Stimulated activated CD4-positive, alpha-beta T cell treated with anti-CD3 and anti-CD28 coated beads, Interleukin-15, amount 100 ng/mL, for 1 hour (primary cell): ENCODE results near the gene DOCK10.

Experiments used
- DNase-seq, 2 donors: peaks; one replicate each; pipeline ENCODE4 v3.0.0-alpha.2; 2020; ENCODE audit warnings: low read depth in 1 of 2, low spot score in 1 of 2

Gene DOCK10

DNA sequence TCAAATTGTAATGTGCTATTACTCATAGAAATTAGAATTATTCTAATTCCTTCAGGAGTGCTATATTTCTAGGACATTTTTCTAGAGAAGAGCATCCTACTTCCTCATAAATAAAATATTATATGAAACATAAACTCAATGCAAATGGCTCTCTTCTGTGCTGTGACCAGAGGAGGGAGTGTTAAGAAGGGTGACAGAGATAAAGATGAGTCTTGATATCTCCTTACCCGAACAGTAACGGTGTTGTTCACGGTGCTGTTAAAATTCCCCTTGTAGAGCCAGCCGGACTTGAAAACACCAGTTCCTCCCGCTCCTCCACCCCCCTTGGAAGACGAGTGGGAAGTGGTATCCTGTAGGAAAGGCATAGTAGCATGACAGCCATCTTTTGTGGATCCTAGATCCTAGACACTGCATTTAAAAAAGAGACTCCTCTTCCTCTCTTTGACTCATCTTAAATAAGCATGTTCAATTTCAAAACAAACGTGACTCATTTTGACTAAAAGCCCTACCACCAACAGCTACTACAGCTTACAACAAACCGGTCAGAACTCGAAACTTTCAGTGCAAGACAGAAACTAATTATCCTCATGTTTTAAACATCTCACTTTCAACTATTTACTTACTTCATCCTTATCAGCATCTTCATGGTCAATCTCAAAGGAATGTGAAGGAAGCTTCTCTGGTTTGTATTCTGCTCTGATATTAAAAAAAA, 156.3 kb downstream of the DOCK10 start:
- DNase-seq, result no peak

DNA sequence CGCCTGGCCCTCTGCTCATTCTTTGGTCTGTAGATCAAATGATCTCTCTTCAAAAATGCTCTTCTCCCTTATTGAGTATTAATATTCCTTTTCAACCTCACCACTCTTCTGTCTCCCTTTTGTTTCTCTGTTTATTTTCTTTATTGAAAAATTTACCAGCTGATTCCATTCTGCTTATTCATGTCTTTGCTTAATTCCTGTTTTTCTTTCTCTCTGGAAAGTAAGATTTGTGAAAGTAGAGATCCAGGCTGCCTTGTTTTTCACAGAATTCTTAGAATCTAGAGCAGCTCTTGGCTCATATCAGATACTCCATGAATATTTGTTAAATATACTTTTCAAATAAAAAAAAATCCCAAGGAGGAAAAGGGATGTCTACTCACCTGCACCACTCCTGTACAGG, 157.0 kb downstream of the DOCK10 start:
- no peak for DNase-seq

DNA sequence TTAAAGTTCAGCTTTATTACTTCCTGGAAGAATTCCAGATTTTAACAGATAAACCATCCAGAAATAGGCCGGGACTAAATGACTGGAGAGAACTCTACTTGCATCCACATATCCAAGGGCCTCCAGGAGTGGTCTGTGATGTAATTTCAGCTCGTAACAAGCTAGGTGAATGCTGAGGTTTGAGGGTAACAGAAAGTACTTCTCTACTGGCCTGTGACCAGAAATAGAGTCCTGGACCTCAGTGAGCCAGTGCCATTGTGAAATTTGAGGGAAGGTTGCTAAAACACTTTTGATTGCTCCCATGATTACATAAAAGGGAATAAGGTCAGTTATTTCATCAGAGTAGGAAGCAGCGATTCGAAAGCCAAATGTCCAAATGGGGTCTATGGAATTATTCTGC, 158.1 kb downstream of the DOCK10 start:
- DNase-seq, result no peak

DNA sequence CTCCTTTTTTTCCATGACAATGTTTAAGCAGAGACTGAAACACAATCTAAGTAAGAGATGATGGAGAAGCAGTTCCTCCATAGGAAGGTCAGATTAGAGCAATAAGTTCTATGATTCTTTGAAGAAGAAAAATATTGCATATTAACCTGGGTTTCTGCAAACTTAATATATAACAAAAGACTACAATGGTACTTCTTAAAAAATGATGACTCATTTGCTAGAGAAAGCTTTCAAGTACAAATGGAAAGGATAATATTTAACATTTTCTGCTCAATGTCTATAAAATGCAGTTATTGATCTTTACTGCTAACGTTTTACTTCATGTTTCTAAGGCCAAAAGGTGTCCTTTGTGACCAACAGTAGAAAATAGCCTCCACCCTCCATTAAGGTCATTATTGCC, 158.6 kb downstream of the DOCK10 start:
- DNase-seq, result no peak

DNA sequence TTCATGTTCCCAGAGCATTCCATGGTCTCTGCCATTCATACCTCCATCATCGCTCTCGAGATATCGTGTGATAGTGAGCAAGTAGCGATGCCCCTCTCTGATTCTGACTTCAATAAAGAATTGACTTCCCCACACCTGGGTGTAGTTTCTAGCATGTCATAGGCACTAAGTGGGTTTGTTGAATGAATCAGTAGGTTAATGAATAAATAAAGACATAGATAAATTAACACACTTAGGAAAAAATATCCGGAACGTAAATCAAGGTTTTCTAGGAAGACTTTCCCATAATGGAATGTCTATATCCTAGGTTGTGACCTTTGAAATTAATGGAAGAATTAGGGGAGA, 159.1 kb downstream of the DOCK10 start:
- DNase-seq, result no peak

DNA sequence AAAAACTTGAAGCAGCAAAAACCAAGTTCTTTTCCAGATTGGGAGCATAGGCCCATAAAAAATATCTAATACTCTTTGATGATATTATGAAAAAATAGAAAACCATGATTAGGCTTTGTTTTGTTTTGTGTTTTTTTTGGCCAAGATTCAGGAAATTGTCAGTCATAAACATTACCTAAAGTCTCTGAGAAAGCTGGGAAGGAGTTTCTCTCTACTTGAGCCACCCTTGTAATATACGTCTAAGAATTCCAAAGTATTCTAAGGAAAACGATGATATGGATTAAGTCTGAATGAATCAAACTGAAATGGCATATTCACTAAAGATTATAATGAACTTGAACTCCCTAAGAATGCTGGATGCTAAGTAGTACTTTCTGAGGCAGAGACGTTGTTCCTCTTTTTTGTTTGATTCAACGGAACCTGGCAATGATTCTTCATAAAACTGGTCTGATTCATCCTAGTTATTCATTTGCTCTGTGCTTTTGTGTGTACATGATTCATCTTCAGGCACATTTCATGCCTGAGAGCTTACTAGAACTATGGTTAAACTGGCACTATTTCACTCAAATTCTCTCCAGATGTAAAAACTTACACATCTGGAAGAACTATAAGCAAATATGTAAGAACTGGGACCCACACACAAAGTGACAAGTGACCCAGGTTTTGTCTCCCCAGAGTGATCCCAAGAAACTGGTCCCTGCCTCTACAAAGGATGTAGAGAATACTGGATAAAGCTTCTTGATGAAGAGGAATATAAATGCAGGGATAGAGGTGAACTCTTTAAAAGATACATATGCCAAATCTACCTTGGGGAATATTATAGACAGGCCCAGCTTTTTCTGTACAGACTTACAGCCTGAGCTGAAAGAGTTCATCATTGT, 159.7 kb downstream of the DOCK10 start:
- DNase-seq, result no peak

DNA sequence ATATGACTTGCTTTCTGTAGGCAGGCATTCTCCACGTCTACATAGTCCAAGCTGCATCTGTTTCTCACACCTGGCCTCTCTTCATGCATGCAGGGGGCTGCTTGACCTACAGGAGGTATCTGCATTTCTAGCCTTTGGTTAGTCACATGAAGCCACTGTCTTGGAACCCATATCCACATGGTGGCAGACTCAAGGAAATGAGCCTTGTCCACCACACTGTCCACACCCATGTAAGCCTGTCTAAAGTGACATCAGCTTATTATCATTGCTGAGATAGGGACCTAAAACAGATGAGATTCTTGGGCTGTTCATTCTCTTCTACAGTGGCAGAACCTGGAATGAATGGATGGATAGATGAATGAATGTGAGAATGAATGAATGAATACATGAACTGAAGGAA, 160.4 kb downstream of the DOCK10 start:
- no peak for DNase-seq

DNA sequence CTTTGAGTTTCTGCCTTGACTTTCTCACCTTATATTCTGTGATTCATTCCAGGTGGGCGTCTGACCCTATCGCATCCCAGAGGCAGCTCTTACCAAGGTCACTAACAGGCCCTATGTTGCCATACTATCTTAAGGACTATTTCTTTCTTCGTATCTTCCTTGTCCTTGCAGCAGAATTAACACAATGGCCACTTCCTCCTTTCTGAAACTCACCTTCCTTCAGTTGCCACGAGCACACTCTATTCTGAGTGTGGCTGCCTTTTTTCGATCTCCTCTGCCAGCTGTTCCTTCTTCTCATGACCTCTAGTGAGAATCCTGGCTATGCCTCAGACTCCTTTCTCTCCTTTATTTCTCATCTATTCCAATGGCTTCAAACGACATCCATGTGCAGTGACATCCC, 165.7 kb downstream of the DOCK10 start:
- DNase-seq, result no peak

DNA sequence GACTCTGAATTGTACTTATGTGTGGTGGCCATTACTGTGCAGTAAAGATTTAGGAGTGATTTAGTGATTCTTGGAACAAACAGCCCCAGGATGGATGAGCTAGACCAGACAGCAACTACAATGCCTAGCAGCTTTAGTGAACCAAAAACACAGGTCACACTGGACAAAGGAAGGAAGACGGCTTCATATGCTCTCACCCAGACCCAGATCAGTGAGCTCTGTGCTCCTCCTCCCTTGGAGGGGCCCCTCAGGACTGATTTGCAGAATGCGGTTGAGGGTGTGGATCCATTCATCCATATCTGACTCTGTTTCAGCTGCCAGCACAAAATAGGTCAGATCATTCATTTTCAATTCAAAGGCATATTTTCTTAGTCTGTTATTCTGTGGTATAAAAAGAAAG, 166.4 kb downstream of the DOCK10 start:
- DNase-seq, result no peak

DNA sequence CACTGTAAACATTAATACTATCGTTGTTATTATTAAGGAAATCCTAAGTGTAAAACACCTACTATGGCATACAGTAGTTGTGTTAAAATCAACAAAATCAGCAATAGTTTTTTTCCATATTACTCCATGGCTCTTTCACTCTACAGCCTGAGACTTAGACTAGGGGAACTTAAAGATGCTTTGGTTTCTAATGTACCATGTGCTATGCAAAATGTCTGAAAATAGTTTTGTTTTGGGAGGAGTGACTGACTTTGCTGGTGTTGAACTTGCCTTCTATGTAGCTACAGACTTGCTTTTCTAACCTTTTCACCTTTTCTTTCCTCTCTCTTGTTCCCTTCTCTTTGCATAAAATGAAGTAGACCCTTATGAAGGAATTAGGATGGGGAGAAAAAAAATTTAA, 167.1 kb downstream of the DOCK10 start:
- no peak for DNase-seq

DNA sequence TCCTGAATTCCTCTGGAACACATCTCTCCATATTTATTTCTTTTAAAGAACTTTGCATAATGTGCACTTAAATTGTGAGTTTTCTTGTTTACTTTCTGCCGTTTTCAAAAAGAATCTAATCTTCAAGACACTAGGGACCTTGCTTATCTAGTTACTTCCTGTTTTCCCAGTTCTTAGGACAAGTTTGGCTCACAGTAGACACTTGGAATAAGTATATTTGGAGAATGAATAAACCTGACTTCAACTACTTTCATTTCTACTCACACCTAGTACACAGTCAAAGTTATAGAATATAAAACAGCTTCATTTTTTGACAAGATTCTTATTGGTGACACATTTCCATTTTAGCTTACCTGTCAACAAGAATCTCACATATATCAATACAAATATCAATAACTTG, 170.5 kb downstream of the DOCK10 start:
- no peak for DNase-seq

DNA sequence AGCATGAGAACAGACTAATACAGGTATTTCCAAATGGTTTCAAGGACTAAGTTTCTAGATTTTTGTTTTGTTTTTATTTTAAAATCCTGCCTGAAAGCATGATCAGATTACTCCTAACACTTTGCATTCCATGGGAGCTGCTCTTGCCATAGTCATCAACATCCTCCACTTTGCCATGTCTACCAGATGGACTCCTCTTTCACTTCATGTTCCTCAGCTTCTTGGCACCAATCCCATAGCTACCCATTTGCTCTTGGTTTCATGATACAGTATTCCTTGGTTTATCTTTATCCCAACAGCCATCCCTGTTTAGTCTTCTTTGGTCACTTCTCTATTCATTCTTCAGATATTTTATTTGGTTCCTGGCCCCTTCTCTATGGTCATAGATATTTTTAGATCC, 171.9 kb downstream of the DOCK10 start:
- DNase-seq, result no peak

DNA sequence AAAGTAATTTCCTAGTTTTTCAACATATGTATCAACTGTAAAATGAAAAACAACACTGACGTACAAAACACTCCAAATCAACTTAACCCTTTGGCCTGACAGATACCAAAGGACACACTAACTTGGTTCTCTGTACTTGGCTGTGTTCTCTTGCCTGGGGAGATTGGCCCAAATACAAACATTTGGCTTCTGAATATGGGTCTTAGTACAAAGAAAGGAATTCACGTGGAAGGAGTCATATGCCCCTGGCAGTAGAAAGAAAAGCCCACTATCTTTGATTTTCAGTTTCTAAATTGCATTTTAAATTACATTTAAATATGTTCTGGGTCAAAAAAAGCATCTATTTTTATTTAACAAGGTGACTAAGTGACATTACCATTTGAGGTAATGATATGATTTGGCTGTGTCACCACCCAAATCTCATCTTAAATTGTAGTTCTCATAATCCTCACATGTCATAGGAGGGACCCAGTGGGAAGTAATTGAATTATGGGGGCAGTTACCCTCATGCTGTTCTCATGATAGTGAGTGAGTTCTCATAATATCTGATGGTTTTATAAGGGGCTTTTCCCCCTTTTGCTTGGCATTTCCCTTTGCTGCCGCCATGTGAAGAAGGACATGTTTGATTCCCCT, 172.6 kb downstream of the DOCK10 start:
- DNase-seq, result no peak

DNA sequence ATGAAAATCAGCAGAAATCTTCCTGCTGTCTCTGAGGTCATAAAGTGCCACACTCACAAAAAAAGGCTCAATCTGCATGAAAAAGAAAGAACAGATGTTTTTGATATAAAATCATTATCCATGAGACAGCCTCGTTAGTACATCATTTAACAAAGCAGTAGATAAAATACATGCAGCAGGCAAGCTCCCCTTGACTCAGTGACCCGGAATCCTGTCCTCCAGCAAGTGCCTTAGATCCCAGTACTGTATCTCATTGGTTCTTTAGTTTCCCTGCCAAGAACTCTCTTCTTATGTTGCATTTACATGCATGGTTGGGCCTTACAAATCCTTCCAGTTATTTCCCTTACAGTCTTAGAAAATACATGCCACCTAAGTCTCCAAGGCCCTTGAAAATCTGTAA, 177.3 kb downstream of the DOCK10 start:
- no peak for DNase-seq

DNA sequence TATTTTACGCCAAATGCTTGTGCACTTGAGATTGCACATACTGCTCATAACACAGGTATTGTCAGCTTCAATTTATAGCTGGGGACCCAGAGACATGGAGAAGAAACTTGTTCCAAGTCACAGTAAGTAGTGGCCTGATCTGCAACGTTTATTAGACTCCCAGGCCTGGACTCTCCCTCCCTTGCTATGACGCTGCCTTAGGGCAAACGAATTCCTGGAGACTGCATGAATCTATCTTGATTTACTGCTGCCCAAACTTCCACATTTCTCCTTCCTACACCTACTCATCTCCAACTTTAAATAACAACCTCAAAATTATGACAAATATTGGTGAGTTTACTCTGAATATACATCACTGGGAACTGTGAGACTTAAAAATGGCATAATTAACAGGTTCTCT, 181.0 kb downstream of the DOCK10 start:
- no peak for DNase-seq

DNA sequence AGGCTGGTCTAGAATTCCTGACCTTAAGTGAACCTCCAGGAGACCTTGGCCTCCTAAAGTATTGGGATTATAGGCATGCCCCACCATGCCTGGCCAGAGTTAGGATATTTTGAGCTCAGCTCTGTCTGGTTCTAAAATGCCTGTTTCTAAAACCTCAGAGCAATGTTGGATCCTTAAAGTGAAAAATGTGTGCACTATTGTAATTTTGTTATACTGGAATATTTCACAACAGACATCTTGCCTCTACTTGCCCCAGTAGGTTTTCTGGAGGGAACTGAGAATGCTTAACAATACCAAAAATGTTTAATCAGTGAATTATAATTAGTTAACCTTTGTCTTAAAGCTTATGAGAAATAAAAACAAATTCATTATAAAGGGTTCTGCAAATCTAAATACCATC, 181.5 kb downstream of the DOCK10 start:
- no peak for DNase-seq

DNA sequence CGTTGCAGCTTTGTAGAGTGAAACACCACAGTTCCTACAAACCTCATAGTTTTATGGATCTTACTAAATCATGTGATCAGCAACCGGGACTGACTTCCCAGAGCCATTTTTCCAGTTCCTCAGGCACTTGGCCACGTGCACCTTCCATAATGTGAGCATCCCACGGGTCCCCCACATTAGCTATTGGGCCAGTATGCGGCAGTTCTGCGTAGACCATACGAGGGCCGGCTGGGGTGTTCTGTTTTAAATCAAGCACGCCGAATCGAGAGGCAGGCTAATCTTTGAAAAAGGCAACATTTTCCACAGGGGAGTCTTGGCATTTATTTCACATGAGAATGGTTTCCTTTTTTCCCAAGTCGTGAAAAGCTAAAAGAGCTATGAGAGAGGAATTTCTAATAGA, 190.5 kb downstream of the DOCK10 start:
- DNase-seq, result no peak

DNA sequence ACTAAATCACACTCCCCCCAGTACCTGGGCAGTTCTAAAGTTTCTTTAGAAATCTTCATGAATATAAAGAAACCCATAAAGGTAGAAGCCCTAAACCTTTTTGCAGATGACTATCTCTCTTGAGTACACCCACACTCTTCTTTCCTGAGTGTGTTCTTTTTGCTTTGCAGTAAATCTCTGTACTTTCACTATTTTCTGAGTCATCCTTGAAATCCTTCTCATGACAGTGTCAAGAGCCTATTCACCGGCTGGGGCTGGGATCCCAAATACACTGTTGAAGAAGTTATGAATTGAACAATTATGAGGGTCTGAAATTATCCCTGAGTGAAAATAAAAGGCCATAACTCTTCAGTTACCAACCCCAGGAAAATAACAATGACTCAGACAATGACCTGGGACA, 192.2 kb downstream of the DOCK10 start:
- no peak for DNase-seq

DNA sequence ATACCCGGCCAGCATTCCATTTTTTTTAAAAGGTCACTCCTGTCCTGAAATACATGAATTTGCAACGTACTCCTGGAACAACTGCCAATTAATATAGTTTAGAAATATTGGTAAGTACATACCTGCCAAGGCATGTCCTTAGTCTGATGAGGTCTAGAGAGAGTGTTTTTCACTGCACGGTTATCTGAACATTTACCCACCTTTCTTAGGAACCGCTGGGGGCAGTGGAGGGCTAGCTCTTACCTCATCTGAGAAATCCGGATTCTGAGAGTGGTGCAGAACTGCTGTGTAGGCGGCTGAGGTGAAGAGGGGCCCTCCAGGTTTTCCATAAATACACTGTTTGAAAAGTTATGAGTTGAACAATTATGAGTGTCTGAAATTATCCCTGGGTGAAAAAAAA, 193.0 kb downstream of the DOCK10 start:
- DNase-seq, result no peak

DNA sequence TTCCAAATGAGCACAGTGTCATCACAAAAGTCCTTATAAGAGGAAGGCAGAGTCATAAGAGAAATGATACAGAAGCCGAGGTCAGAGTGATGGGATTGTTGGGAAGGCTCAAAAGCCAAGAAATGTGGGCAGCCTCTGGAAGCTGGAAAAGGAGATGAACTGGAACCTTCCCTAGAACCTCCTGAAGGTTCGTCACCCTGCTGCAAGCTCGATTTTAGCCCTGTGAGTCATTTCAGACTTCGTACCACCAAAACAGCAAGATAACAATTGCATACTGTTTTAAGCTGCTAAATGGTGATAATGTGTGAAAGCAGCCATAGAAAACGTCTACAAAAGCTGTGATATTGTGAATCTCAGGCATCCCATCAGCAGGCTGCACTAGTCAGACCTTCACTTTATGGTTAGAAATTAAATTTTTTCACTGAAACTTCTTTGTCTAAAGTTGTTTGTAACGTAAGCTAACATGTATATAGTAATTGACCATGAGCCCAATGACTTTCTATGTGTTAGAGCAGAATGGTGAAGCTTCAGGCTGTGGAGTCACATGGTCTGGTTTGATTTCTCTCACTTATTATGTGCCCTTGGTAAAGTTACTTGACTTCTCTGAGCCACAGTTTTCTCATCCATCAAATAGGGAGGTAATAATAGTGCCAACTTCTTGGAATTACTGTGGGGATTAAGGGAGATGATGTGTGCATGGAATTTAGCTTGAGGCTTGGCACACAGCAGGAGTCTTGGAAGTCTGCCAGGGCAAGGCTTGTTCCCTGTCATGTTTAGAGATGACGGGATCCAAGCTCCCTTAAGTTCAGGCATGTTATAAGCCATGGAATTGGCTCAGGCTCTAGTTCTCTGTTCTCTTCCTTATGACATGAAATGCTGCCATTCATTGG, 194.1 kb downstream of the DOCK10 start:
- DNase-seq, result no peak

DNA sequence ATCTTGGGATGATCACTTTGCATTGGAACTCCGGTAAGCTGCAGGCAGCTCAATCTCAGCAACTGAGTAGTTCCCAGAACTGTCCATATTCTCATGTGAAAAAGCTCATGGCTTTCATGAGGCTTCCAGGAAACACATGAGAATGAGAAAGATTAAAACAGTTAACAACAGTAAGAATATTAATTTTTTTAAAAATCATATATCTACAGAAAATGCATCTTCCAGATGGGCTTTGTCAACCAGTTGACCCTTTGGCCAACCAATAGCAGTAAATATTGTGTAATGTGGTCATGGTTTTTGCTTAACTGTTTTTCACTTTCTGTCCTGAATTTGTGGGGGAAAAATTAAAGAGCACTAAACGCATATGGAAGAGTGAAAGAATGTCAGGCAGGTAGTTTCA, 194.9 kb downstream of the DOCK10 start:
- DNase-seq, result no peak
